GM19043 (cell line): Measurements from ENCODE around the gene HCRTR1.

Source experiments
- ATAC-seq: cut with Tn5 transposase; IDR thresholded peaks from one replicate; pipeline ENCODE4 v1.9.1; 2021; ENCODE audit warnings: low read depth; ENCODE audit not compliant: unreplicated experiment

The HCRTR1 gene

GRCh38 chr1:31624731-31625514, 7.4 kb downstream of the HCRTR1 start:
- ATAC-seq = no peak

GRCh38 chr1:31625561-31626222, 8.2 kb downstream of the HCRTR1 start:
- no peak for ATAC-seq

GRCh38 chr1:31626223-31627207, 9.0 kb downstream of the HCRTR1 start:
- ATAC-seq = no peak

GRCh38 chr1:31627301-31627929, 9.9 kb downstream of the HCRTR1 start:
- no peak for ATAC-seq

DNA sequence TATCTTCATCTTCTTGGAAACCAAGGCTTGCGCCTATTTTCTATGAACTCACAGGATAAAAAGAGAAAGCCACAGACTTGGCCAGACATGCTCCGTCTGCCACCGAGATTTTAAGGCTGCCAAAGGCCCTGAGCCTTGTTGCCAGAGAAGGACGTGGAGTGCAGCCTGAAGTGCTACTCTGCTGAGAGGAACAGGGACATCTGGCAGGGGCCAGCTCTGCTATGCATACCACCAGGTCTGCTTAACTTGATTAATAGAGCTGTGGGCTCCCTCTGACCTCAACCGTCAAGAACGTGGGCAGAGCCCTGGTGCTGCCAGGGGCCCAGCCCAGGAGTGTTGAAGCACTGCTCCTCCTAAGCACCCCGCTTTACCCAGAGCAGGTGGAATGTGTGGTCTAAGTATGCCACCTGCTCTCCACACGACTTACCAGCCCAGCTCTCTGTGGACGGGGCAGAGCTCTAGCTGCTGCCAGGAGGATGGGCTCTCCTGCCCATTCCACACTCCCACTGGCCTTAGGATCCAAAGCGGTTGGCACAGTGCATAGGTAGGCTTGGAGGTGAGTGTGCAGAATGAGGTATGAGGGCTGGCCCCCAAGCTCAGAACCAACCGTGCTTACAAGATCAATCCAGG, 10.6 kb downstream of the HCRTR1 start:
- no peak for ATAC-seq

DNA sequence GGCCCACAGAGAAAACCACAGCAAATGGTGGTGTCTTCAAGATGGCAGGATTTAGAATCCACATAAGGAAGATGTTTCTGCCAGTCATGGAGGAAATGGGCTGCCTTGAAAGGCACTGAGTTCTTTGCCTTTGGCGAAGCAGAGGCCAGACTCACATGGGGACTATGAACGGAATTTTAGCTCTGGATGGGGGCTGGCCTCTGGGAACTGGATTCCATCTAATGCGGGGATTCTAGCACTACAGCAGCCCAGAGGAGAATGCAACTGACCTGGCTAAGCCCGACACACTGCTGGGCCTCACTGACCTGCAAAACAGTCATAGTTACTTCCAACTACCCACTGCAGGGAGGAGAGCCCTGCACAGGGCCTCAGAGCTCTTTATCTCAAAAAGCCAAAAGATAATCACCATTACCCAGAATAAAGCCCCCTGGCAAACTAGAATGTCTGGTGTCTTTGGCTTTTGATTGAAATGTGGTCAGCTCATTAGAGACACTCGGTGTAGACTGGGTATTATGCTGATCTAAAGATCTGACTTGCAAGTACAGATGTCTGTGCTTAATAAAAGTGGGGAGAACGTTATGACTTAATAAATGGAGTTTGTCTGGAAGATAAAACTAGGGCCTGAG, 11.6 kb downstream of the HCRTR1 start:
- ATAC-seq = no peak

DNA sequence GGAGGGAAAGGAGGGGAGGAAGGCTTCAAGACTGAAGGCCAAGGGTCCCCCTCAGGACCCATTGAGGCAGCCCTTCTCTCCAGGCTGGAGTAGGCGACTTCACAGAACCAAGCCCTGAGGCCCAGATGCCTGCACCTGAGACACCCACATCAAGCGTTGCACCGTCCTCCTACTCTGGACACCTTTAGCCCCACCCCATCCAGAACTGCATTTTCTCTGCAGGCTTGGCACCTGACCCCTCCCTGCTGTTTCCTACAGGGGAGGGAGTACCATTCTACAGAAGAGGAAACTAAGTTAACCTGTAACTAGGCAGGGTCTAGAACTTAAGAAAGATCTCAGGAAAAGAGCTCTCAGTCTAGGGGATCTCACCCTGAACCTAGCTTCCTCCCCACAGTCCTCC, 15.2 kb downstream of the HCRTR1 start:
- no peak for ATAC-seq

GRCh38 chr1:31633117-31633516, 15.6 kb downstream of the HCRTR1 start:
- no peak for ATAC-seq

DNA sequence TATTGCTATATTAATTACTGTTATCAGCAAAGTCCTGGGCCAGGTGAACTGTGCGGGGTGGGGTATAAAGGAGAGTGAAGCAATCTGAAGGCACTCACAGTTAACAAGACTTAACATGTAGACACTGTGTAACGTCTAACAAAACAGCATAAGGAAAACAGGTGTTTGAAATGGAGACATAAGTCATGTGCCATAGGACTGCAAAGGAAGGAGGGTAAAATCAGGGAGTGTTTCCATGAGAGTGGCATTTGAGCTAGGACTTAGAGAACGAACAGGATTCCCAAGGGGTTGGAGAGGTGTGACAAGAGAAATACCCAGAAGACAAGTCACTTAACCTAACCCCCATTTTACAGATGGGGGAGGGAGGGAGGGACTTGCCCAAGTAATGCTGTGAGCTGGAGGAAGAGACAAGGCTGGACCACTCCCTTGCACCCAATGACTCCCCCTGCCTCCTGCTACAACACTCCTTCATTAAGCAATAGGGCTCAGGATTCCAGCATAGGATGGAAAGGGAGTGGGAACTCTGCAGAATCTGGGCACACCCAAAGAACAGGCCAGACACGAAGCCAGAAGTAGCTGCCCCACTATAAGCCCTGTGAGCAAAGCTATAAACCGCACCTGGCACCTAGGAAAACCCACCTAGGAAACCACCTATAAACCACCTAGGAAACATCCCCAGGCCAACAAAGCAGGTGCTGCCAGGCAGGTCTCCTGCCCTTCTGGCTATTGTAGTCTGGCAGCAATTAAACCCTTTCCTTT, 20.6 kb downstream of the HCRTR1 start:
- no peak for ATAC-seq

- ATAC-seq = no peak
These were observed 22.1 kb downstream of the HCRTR1 start for GRCh38 chr1:31639543-31639942.

- ATAC-seq = no peak
These were observed 22.7 kb downstream of the HCRTR1 start for GRCh38 chr1:31640179-31640578.

GRCh38 chr1:31640964-31641363, 23.5 kb downstream of the HCRTR1 start:
- no peak for ATAC-seq

GRCh38 chr1:31642366-31642765, 24.9 kb downstream of the HCRTR1 start:
- ATAC-seq = no peak

DNA sequence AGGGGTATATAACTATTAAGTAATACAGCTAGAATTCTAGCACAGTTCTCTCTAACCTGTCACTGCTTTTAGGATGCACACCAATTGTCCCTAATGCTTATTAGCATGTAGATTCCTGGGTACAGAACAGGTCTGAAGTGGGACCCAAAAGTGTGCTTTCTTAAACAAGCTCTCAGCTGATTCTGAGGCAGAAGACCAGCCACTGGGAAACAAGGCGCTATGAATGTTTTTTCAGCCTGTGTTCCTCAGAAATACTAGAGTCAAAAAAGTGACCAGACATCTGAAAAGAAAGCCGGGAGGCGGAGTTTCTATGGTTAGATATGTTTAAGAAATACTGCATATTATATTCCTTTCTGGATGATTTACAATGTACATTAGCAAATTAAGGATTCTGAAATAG, 25.4 kb downstream of the HCRTR1 start:
- no peak for ATAC-seq

- peak; percentile 5 for ATAC-seq
These were observed 26.6 kb downstream of the HCRTR1 start for GRCh38 chr1:31643976-31644559.

DNA sequence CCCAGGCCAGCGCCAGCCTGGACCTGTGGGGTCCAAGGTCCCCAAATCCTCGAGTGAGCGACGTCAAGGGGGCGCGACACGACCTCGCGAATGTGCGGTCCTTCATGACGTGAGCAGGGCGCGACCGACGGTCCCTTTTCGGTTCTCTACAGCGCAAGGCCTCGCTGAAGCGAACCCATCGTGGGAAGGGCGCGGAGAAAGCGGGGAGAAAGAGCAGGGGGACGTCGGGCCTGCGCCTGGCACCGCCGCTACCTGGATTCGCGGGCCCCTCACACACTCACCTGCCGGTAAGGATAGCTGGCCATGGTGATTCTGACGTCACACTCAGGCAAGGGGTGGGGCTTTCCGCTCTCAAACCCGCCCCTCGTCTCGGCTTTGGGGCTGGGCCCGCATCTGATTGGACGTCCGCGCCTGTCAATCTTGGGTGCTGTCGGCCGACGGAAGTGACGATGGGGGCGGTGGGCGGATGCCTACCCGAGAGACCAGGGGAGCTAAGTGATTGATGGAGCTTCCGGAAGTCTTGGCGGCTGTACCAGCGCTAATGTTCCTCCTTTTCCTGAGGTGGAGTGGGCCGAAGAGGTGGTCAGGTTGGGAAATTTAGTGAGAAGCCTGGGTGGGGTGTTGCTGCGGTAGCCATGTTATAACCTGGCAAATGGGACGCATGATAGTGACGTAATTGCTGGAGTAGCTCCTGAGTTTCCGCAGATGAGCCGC, 27.2 kb downstream of the HCRTR1 start, which contains the start of gene PEF1:
PEF1 (minus strand) TSS at position 317 of the 714 bp plus-strand sequence; CDS start at position 305, 12 bp downstream.
- ATAC-seq = peak; percentile 96

DNA sequence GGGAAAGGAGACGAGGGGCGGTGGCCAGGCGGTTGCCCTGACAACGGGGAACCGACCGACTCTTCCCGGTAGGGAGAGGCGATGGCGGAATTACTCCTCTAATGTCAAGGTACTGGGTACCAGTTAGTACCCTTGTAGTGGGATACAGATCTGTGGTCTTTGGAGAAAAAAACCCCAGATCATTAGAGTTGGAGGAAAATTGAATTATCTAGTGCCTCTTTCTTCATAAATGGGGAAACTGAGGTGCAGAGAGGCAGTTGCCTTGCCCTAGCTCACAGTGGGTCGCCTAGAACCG, 27.7 kb downstream of the HCRTR1 start:
- ATAC-seq = no peak
